H4 (cell line): Measurements from ENCODE around the gene B9D2. TPM values are rescaled to one million over a fixed set of nuclear protein-coding genes. Genes with fewer than 3 reads are reported as not detected.
A peak's percentile ranks its signal among the peaks of the same experiment; 100 is the strongest.

Experiments
- DNase-seq: peaks from one replicate; pipeline ENCODE4 v3.0.0-alpha.2; 2015; ENCODE audit warnings: low spot score
- total RNA-seq: library from RNA; depleted of rRNA; stranded (reverse); fragments of >200 nt; shearing (Covaris generic); gene quantifications from 2 replicates; pipeline ENCODE4 v1.2.3, GENCODE V29; 2014

B9D2 gene
- total RNA-seq, 1 experiment from 2014 or later = 7.5 TPM

GRCh38 chr19:41327576-41328156 lies 36.3 kb downstream of the B9D2 start:
- DNase-seq = peak; percentile 93

GRCh38 chr19:41327076-41327575 lies 36.8 kb downstream of the B9D2 start:
- DNase-seq = no peak

GRCh38 chr19:41325947-41326706 lies 37.8 kb downstream of the B9D2 start:
- DNase-seq = peak; percentile 68

- DNase-seq = no peak
Measured at GRCh38 chr19:41325640-41325946, 38.4 kb downstream of the B9D2 start.

GRCh38 chr19:41324921-41325639 lies 38.9 kb downstream of the B9D2 start:
- peak; percentile 89 for DNase-seq

- no peak for DNase-seq
Measured at GRCh38 chr19:41324231-41324702, 39.7 kb downstream of the B9D2 start.

GRCh38 chr19:41323430-41324125 lies 40.4 kb downstream of the B9D2 start:
- DNase-seq = peak; percentile 97

GRCh38 chr19:41323023-41323422 lies 40.9 kb downstream of the B9D2 start:
- peak; percentile 48 for DNase-seq

GRCh38 chr19:41322451-41322850 lies 41.5 kb downstream of the B9D2 start:
- no peak for DNase-seq

- peak; percentile 81 for DNase-seq
Measured at GRCh38 chr19:41321600-41322270, 42.2 kb downstream of the B9D2 start.

- no peak for DNase-seq
Measured at GRCh38 chr19:41321204-41321599, 42.7 kb downstream of the B9D2 start.

GRCh38 chr19:41320568-41320967 lies 43.4 kb downstream of the B9D2 start:
- DNase-seq = no peak

- DNase-seq = no peak
Measured at GRCh38 chr19:41320185-41320518, 43.8 kb downstream of the B9D2 start.

- DNase-seq = no peak
Measured at GRCh38 chr19:41319500-41320184, 44.3 kb downstream of the B9D2 start.

GRCh38 chr19:41318696-41319499 lies 45.1 kb downstream of the B9D2 start:
- no peak for DNase-seq

GRCh38 chr19:41316306-41316920 lies 47.5 kb downstream of the B9D2 start:
- DNase-seq = no peak

- DNase-seq = no peak
Measured at GRCh38 chr19:41311613-41312012, 52.3 kb downstream of the B9D2 start.

- DNase-seq = no peak
Measured at GRCh38 chr19:41311072-41311471, 52.9 kb downstream of the B9D2 start.

- DNase-seq = peak; percentile 78
Measured at GRCh38 chr19:41310033-41310831, 53.7 kb downstream of the B9D2 start, which contains the start of gene CCDC97. TSS of gene CCDC97 (plus strand) at chr19:41310172. CDS start at chr19:41310311, 139 bp downstream.
